HepG2 (cell line): ENCODE results near the gene HIVEP2. TPM values are rescaled to one million over a fixed set of nuclear protein-coding genes. Genes with fewer than 3 reads are reported as not detected.
A peak's percentile ranks its signal among the peaks of the same experiment; 100 is the strongest.

Experiments
- ATAC-seq: fragments of 200-7000 bp; cut with Tn5 transposase; 3 replicates; pipeline ENCODE4 v1.9.1; 2020; ENCODE audit warnings: mild to moderate bottlenecking, moderate library complexity
- BruUV-seq: library from RNA; stranded (reverse); fragments of 400-500 nt; replicated peaks from 2 replicates; lab custom pipeline; 2021; lab: Mats Ljungman, UMichigan
- CTCF ChIA-PET: fragments of 300-600 bp; formaldehyde crosslinking; extraction: SDS; loops from one replicate; lab custom pipeline; 2021; ENCODE audit warnings: low total read pairs, inconsistent platforms, low intra/inter-chr PET ratio; lab: Yijun Ruan, JAX
- POLR2A ChIA-PET: fragments of 350-600 bp; sonication (Branson Sonifier 250); formaldehyde crosslinking; loops from one replicate; lab custom pipeline; 2020; ENCODE audit warnings: antibody characterized with exemption, inconsistent platforms; lab: Yijun Ruan, JAX
- DNase-seq: peaks from one replicate; pipeline ENCODE4 v3.0.0-alpha.2; 2015; ENCODE audit warnings: low spot score
- FAIRE-seq: peaks from 3 replicates; lab custom pipeline; 2011; peaks lifted over from hg19 to GRCh38; lab: Jason Lieb, UNC
- H2AFZ ChIP-seq: one replicate; pipeline ENCODE4 v1.6.1; 2011; ENCODE audit warnings: low read length, inconsistent platforms
- H3K27ac ChIP-seq: fragments of 300-600 bp; 3 replicates; pipeline ENCODE4 v1.8.0; 2011; ENCODE audit warnings: mixed run types, mild to moderate bottlenecking, mixed read lengths, low read length, inconsistent platforms; ENCODE audit not compliant: insufficient read depth; ENCODE audit errors: extremely low read length
- H3K27me3 ChIP-seq, 2 experiments: fragments of 200-600 bp in 1 of 2; 2 replicates in 1 of 2; 3 replicates in 1 of 2; pipeline versions ENCODE4 v1.6.0 to v1.8.0; 2011; ENCODE audit warnings: low read length in 2 of 2, mild to moderate bottlenecking in 2 of 2, moderate library complexity in 2 of 2, inconsistent platforms in 1 of 2; ENCODE audit not compliant: insufficient read depth in 2 of 2, control insufficient read depth in 1 of 2
- H3K36me3 ChIP-seq, 2 experiments: fragments of 200-600 bp in 1 of 2; replicated peaks in 1 of 2; 2 replicates in 1 of 2; 3 replicates in 1 of 2; pipeline versions ENCODE4 v1.5.1 to v1.8.0; 2011; ENCODE audit warnings: low read length in 2 of 2, inconsistent platforms in 1 of 2; ENCODE audit not compliant: insufficient read depth in 2 of 2, control insufficient read depth in 1 of 2
- H3K4me1 ChIP-seq: 2 replicates; pipeline ENCODE4 v1.5.1; 2012; ENCODE audit warnings: low read length, inconsistent platforms; ENCODE audit not compliant: insufficient read depth
- H3K4me2 ChIP-seq: 2 replicates; pipeline ENCODE4 v1.6.0; 2011; ENCODE audit warnings: low read depth, low read length, inconsistent platforms
- H3K4me3 ChIP-seq, 3 experiments: fragments of 200-600 bp in 1 of 3; sonication (generic), shearing (Covaris generic) in 1 of 3; replicated peaks in 1 of 3; 2 replicates each; pipeline ENCODE4 v1.5.1; 2011 to 2016; ENCODE audit warnings: low read length in 3 of 3, inconsistent platforms in 2 of 3, low read depth in 2 of 3, mild to moderate bottlenecking in 2 of 3, control low read depth in 1 of 3, mixed read lengths in 1 of 3; ENCODE audit not compliant: insufficient read depth in 1 of 3
- H3K79me2 ChIP-seq: one replicate; pipeline ENCODE4 v1.6.1; 2011; ENCODE audit warnings: low read length, inconsistent platforms; ENCODE audit not compliant: insufficient read depth
- H3K9ac ChIP-seq: 2 replicates; pipeline ENCODE4 v1.6.0; 2011; ENCODE audit warnings: mild to moderate bottlenecking, low read depth, low read length, inconsistent platforms; ENCODE audit not compliant: insufficient read depth
- H3K9me3 ChIP-seq: 2 replicates; pipeline ENCODE4 v1.5.1; 2012; ENCODE audit warnings: mild to moderate bottlenecking, low read length
- H4K20me1 ChIP-seq: 2 replicates; pipeline ENCODE4 v1.6.0; 2011; ENCODE audit warnings: inconsistent platforms, mild to moderate bottlenecking, low read length, moderate library complexity; ENCODE audit not compliant: insufficient read depth
- E2F1 ChIP-seq: sonication (generic); formaldehyde crosslinking; IDR thresholded peaks from 2 replicates; pipeline ENCODE4 v1.5.0; 2020; ENCODE audit warnings: missing genetic modification reagents
- HNRNPLL ChIP-seq: fragments of 200-400 bp; formaldehyde crosslinking; IDR thresholded peaks from 2 replicates; pipeline ENCODE4 v1.6.1; 2017; ENCODE audit warnings: mild to moderate bottlenecking, low read depth, low read length; ENCODE audit not compliant: poor library complexity, severe bottlenecking
- MED13 ChIP-seq: sonication (generic); formaldehyde crosslinking; IDR thresholded peaks from 2 replicates; pipeline ENCODE4 v1.5.0; 2020; ENCODE audit warnings: missing genetic modification reagents
- PBX2 ChIP-seq: IDR thresholded peaks from 2 replicates; pipeline ENCODE4 v1.6.1; 2016; ENCODE audit warnings: control low read depth
- POGK ChIP-seq: sonication (generic); formaldehyde crosslinking; conservative IDR thresholded peaks from 2 replicates; pipeline ENCODE4 v1.8.0; 2022; ENCODE audit warnings: mild to moderate bottlenecking, moderate library complexity, missing genetic modification reagents
- POLR2AphosphoS2 ChIP-seq: IDR thresholded peaks from 2 replicates; pipeline ENCODE4 v1.6.1; 2011; ENCODE audit warnings: low read depth, low read length, improper control_type of control experiment
- SMARCE1 ChIP-seq: fragments of 450-650 bp; IDR thresholded peaks from 2 replicates; pipeline ENCODE4 v1.6.1; 2017; ENCODE audit warnings: borderline replicate concordance
- ZNF256 ChIP-seq: sonication (generic); formaldehyde crosslinking; conservative IDR thresholded peaks from 2 replicates; pipeline ENCODE4 v1.4.0; 2020; ENCODE audit warnings: missing genetic modification reagents
- ZNF367 ChIP-seq: sonication (generic); formaldehyde crosslinking; IDR thresholded peaks from 2 replicates; pipeline ENCODE4 v1.4.0; 2020; ENCODE audit warnings: missing genetic modification reagents, borderline replicate concordance
- ZNF547 ChIP-seq: sonication (generic); formaldehyde crosslinking; IDR thresholded peaks from 2 replicates; pipeline ENCODE4 v1.5.1; 2020; ENCODE audit warnings: mild to moderate bottlenecking, missing genetic modification reagents
- ZUFSP ChIP-seq: sonication (generic); formaldehyde crosslinking; IDR thresholded peaks from 2 replicates; pipeline ENCODE4 v1.9.0; 2021; ENCODE audit warnings: missing genetic modification reagents, mild to moderate bottlenecking, borderline replicate concordance
- WGBS: methylation state at CpG from one replicate; pipeline ENCODE4 v1.1.6; 2017; ENCODE audit warnings: low lambda C conversion rate; 5-methylcytosine and 5-hydroxymethylcytosine counted together
- in situ Hi-C: cut with HindIII; loops from 2 replicates; pipeline ENCODE4 v1.10.0; 2017; ENCODE audit warnings: low pct_unique_long_range_greater_than_20kb; ENCODE audit not compliant: extremely low pct_ligation_motif_present
- intact Hi-C: fragments of 100-400 bp; cut with micrococcal nuclease; formaldehyde crosslinking; loops from one replicate; pipeline ENCODE4 v1.10.0; 2022; ENCODE audit not compliant: unreplicated experiment
- polyA plus RNA-seq, 8 experiments: library from polyadenylated mRNA; depleted of rRNA in 3 of 8; stranded (reverse) in 7 of 8; unstranded in 1 of 8; fragments of >200 nt; fragmentation: Illumina TruSeq in 4 of 8; extraction: Trizol in 4 of 8; gene quantifications; 2 replicates each; pipeline versions ENCODE4 v1.2.1 to v1.2.3, GENCODE V29; 2011 to 2016; ENCODE audit warnings: low read depth in 4 of 8, missing spikeins in 1 of 8, mixed read lengths in 1 of 8; ENCODE audit not compliant: insufficient read depth in 1 of 8
- total RNA-seq, 5 experiments: library from RNA; depleted of rRNA; stranded (reverse); fragments of >200 nt; fragmentation: Illumina TruSeq; extraction: Trizol; gene quantifications; 2 replicates each; pipeline ENCODE4 v1.2.3, GENCODE V29; 2016; ENCODE audit warnings: low read depth in 1 of 5

The HIVEP2 gene
- total and polyA plus RNA-seq, 2 of the 13 experiments (the other 11 are each of a cell fraction or from before 2014, with no cell fraction given) = 3.4 to 12.9 TPM

- H3K4me1 ChIP-seq = peaks cover 37% of the 10 kb centered on the region
- CTCF ChIA-PET = no interaction called here
- H3K27me3 ChIP-seq = no peaks in the 10 kb centered on the region
- no peaks in the 10 kb centered on the region for H3K36me3 ChIP-seq
- 0 out of 2 replicates have a peak, but pooled peaks have one; percentile 49 for TF ChIP-seq POLR2AphosphoS2
- TF ChIP-seq ZUFSP (CRISPR knock-in tag) = no peak
- ATAC-seq (no peak), FAIRE-seq (no peak), DNase-seq (no peak)
- intact Hi-C loops (no loop called here), in situ Hi-C loops (no loop called here)
- H3K27ac ChIP-seq = no peak overlapping the region
- H3K9me3 ChIP-seq = no peaks in the 10 kb centered on the region
- no peak overlapping the region for H2AFZ ChIP-seq
- POLR2A ChIA-PET = interaction anchor here (1.2 to 2.2 kb wide), 2 partner anchors 11 kb away, joined by 4 to 9 read pairs; no protein-coding TSS in a partner anchor
- peaks cover 58% of the 10 kb centered on the region for H4K20me1 ChIP-seq
- 74% methylated on average over 5 of the region's 5 CpGs for WGBS
- H3K4me3 ChIP-seq = no peak overlapping the region
- BruUV-seq = no TSS peak
- no peak overlapping the region for H3K4me2 ChIP-seq
- H3K9ac ChIP-seq = no peak overlapping the region
- H3K79me2 ChIP-seq = peaks cover 80% of the 10 kb centered on the region
These were observed 6.5 kb downstream of the HIVEP2 start for GRCh38 chr6:142938510-142938909.

GRCh38 chr6:142937986-142938385, 7.0 kb downstream of the HIVEP2 start:
- BruUV-seq = no TSS peak
- H3K27ac ChIP-seq = no peak overlapping the region
- intact Hi-C loops = no loop called here
- no peak for TF ChIP-seq POGK (CRISPR knock-in tag)
- no peak for TF ChIP-seq HNRNPLL
- TF ChIP-seq ZNF367 (CRISPR knock-in tag) = no peak
- TF ChIP-seq MED13 (CRISPR knock-in tag) = no peak
- no peak for TF ChIP-seq ZNF547 (CRISPR knock-in tag)
- no peak for TF ChIP-seq E2F1
- no peak for TF ChIP-seq PBX2 (CRISPR knock-in tag)
- no peak for TF ChIP-seq SMARCE1
- TF ChIP-seq ZNF256 = no peak
- ATAC-seq (no peak), FAIRE-seq (no peak), DNase-seq (no peak)
- no peak overlapping the region for H2AFZ ChIP-seq
- no peaks in the 10 kb centered on the region for H3K9me3 ChIP-seq
- CTCF ChIA-PET = no interaction called here
- no peak overlapping the region for H3K4me2 ChIP-seq
- no peak overlapping the region for H3K4me3 ChIP-seq
- WGBS = 97% methylated on average over 5 of the region's 5 CpGs
- H3K36me3 ChIP-seq = no peaks in the 10 kb centered on the region
- no peak overlapping the region for H3K9ac ChIP-seq
- H3K27me3 ChIP-seq = no peaks in the 10 kb centered on the region
- H3K79me2 ChIP-seq = peaks cover 78% of the 10 kb centered on the region
- peaks cover 37% of the 10 kb centered on the region for H3K4me1 ChIP-seq
- peaks cover 59% of the 10 kb centered on the region for H4K20me1 ChIP-seq
- POLR2A ChIA-PET = interaction anchor here (1.2 kb wide), 1 partner anchor 11 kb away, joined by 4 read pairs; no protein-coding TSS in a partner anchor
- in situ Hi-C loops = no loop called here
